K562 (cell line): ENCODE measurements around the gene CHMP4B. TPM values are rescaled to one million over a fixed set of nuclear protein-coding genes. Genes with fewer than 3 reads are reported as not detected.

Experiments used
- ATAC-seq: fragments of 200-7000 bp; cut with Tn5 transposase; 3 replicates; pipeline ENCODE4 v1.9.1; 2020; ENCODE audit warnings: moderate library complexity
- BruUV-seq: library from RNA; stranded (reverse); fragments of 400-500 nt; replicated peaks from 2 replicates; lab custom pipeline; 2021; lab: Mats Ljungman, UMichigan
- CTCF ChIA-PET: fragments of 300-600 bp; formaldehyde crosslinking; extraction: SDS; loops from one replicate; lab custom pipeline; 2021; ENCODE audit warnings: low intra/inter-chr PET ratio; lab: Yijun Ruan, JAX
- POLR2A ChIA-PET: fragments of 300-600, 350-650 bp; sonication (Branson Sonifier 250); formaldehyde crosslinking; extraction: SDS; loops from one replicate; lab custom pipeline; 2021; ENCODE audit warnings: antibody characterized with exemption, inconsistent platforms; lab: Yijun Ruan, JAX
- DNase-seq, 4 experiments: peaks; one replicate each; pipeline versions ENCODE4 v3.0.0 to v3.0.0-alpha.2; 2011 to 2018; ENCODE audit warnings: low spot score in 3 of 4, mixed read lengths in 3 of 4; ENCODE audit errors: extremely low read depth in 1 of 4
- FAIRE-seq: peaks from 2 replicates; lab custom pipeline; 2011; peaks lifted over from hg19 to GRCh38; lab: Jason Lieb, UNC
- H2AFZ ChIP-seq: 2 replicates; pipeline ENCODE4 v1.6.0; 2011; ENCODE audit warnings: low read depth, low read length, control low read depth, inconsistent platforms
- H3K27ac ChIP-seq: fragments of 200-600 bp; 3 replicates; pipeline ENCODE4 v1.8.0; 2011; ENCODE audit warnings: low read depth, mild to moderate bottlenecking, control low read depth, inconsistent platforms, low read length, moderate library complexity, mixed read lengths; ENCODE audit errors: extremely low read depth
- H3K27me3 ChIP-seq, 2 experiments: fragments of 300-600 bp in 1 of 2; 2 replicates in 1 of 2; 3 replicates in 1 of 2; pipeline versions ENCODE4 v1.6.0 to v1.8.0; 2011; ENCODE audit warnings: inconsistent platforms in 2 of 2, low read length in 2 of 2, mild to moderate bottlenecking in 1 of 2, mixed read lengths in 1 of 2, moderate library complexity in 1 of 2; ENCODE audit not compliant: control insufficient read depth in 2 of 2, insufficient read depth in 2 of 2
- H3K36me3 ChIP-seq: fragments of 300-600 bp; 3 replicates; pipeline ENCODE4 v1.8.0; 2011; ENCODE audit warnings: mild to moderate bottlenecking, low read length, inconsistent platforms; ENCODE audit not compliant: control insufficient read depth, insufficient read depth
- H3K4me1 ChIP-seq, 2 experiments: fragments of 200-600 bp in 1 of 2; replicated peaks in 1 of 2; 2 replicates in 1 of 2; 3 replicates in 1 of 2; pipeline versions ENCODE4 v1.5.1 to v1.8.0; 2011; ENCODE audit warnings: inconsistent platforms in 2 of 2, low read length in 2 of 2, mild to moderate bottlenecking in 1 of 2, mixed read lengths in 1 of 2, moderate library complexity in 1 of 2; ENCODE audit not compliant: control insufficient read depth in 2 of 2, insufficient read depth in 2 of 2
- H3K4me2 ChIP-seq: 2 replicates; pipeline ENCODE4 v1.6.1; 2011; ENCODE audit warnings: low read length, control low read depth, inconsistent platforms, mixed read lengths; ENCODE audit not compliant: insufficient read depth
- H3K4me3 ChIP-seq: fragments of 200-600 bp; sonication (generic), shearing (Covaris generic); 2 replicates; pipeline ENCODE4 v1.5.1; 2016; ENCODE audit warnings: control low read depth, inconsistent platforms
- H3K79me2 ChIP-seq: fragments of 200-600 bp; 3 replicates; pipeline ENCODE4 v1.8.0; 2011; ENCODE audit warnings: low read length, inconsistent platforms; ENCODE audit not compliant: control insufficient read depth, insufficient read depth
- H3K9ac ChIP-seq, 2 experiments: 2 replicates each; pipeline versions ENCODE4 v1.6.0 to v1.6.1; 2011; ENCODE audit warnings: low read depth in 2 of 2, low read length in 2 of 2, control low read depth in 1 of 2, inconsistent platforms in 1 of 2, mild to moderate bottlenecking in 1 of 2, mixed read lengths in 1 of 2; ENCODE audit not compliant: insufficient read depth in 1 of 2
- H3K9me1 ChIP-seq: one replicate; pipeline ENCODE4 v1.6.0; 2011; ENCODE audit warnings: inconsistent platforms, mild to moderate bottlenecking, low read length, moderate library complexity; ENCODE audit not compliant: control insufficient read depth, insufficient read depth
- H3K9me3 ChIP-seq: replicated peaks from 2 replicates; pipeline ENCODE4 v1.5.1; 2011; ENCODE audit warnings: low read depth, low read length, inconsistent platforms; ENCODE audit not compliant: control insufficient read depth, insufficient read depth
- H4K20me1 ChIP-seq: replicated peaks from 2 replicates; pipeline ENCODE4 v1.6.1; 2011; ENCODE audit warnings: low read length, inconsistent platforms, mixed read lengths; ENCODE audit not compliant: control insufficient read depth, insufficient read depth
- EP300 ChIP-seq: IDR thresholded peaks from 2 replicates; pipeline ENCODE4 v1.6.1; 2012; ENCODE audit warnings: low read length, improper control_type of control experiment
- FOS ChIP-seq: IDR thresholded peaks from 3 replicates; pipeline ENCODE4 v1.6.1; 2011; ENCODE audit not compliant: insufficient read length; ENCODE audit errors: extremely low read depth
- HDAC2 ChIP-seq: fragments of 450-650 bp; IDR thresholded peaks from 2 replicates; pipeline ENCODE4 v1.6.1; 2016; ENCODE audit warnings: mild to moderate bottlenecking
- HDAC6 ChIP-seq: IDR thresholded peaks from 2 replicates; pipeline ENCODE4 v1.6.1; 2012; ENCODE audit warnings: low read depth, mild to moderate bottlenecking, control low read depth, inconsistent platforms, low read length, moderate library complexity
- JUN ChIP-seq, 2 experiments: sonication (generic) in 1 of 2; formaldehyde crosslinking in 1 of 2; IDR thresholded peaks; 2 replicates each; pipeline versions ENCODE4 v1.6.1 to v1.8.0; 2012 to 2022; ENCODE audit warnings: borderline replicate concordance in 2 of 2, mild to moderate bottlenecking in 2 of 2, improper control_type of control experiment in 1 of 2, low read depth in 1 of 2, low read length in 1 of 2, missing genetic modification reagents in 1 of 2
- KLF1 ChIP-seq: fragments of 450-650 bp; IDR thresholded peaks from 2 replicates; pipeline ENCODE4 v1.6.1; 2016; ENCODE audit warnings: missing genetic modification characterization, missing compliant biosample characterization
- MTF1 ChIP-seq: fragments of 250-450 bp; sonication (Bioruptor Pico); IDR thresholded peaks from 2 replicates; pipeline ENCODE4 v1.9.0; 2021; ENCODE audit warnings: moderate library complexity, mild to moderate bottlenecking, inconsistent platforms, borderline replicate concordance
- NBN ChIP-seq: fragments of 450-650 bp; IDR thresholded peaks from 2 replicates; pipeline ENCODE4 v1.6.1; 2016; ENCODE audit warnings: low read depth, mild to moderate bottlenecking
- PTBP1 ChIP-seq: fragments of 200-400 bp; formaldehyde crosslinking; IDR thresholded peaks from 2 replicates; pipeline ENCODE4 v1.6.1; 2017; ENCODE audit warnings: low read depth, low read length
- SMARCC2 ChIP-seq: fragments of 450-650 bp; IDR thresholded peaks from 2 replicates; pipeline ENCODE4 v1.6.1; 2017; ENCODE audit warnings: antibody characterized with exemption, moderate library complexity, mild to moderate bottlenecking, low read depth
- U2AF2 ChIP-seq: fragments of 200-400 bp; formaldehyde crosslinking; optimal IDR thresholded peaks from 2 replicates; pipeline ENCODE3; 2017; ENCODE audit warnings: low read depth, mild to moderate bottlenecking, low read length
- ZNF143 ChIP-seq: sonication (generic); formaldehyde crosslinking; IDR thresholded peaks from 2 replicates; pipeline ENCODE4 v1.9.0; 2022; ENCODE audit warnings: mild to moderate bottlenecking, missing genetic modification reagents
- WGBS: fragments of 100-300 bp; shearing (Covaris generic); methylation state at CpG from one replicate; pipeline ENCODE4 v1.1.6; 2016; ENCODE audit warnings: low coverage, mixed read lengths; ENCODE audit not compliant: insufficient coverage; ENCODE audit errors: missing lambda C conversion rate; 5-methylcytosine and 5-hydroxymethylcytosine counted together
- in situ Hi-C: fragments of 300-500 bp; cut with MboI; formaldehyde crosslinking; loops from 4 replicates; pipeline ENCODE4 v1.15.0; 2018; ENCODE audit warnings: inconsistent platforms, mixed read lengths
- intact Hi-C: fragments of 100-400 bp; cut with micrococcal nuclease; formaldehyde crosslinking; loops from 2 replicates; pipeline ENCODE4 v1.14.2; 2022
- polyA plus RNA-seq, 8 experiments: library from polyadenylated mRNA; depleted of rRNA in 4 of 8; stranded (reverse) in 5 of 8; unstranded in 3 of 8; fragments of >200 nt; fragmentation: Nextera tagmentation in 2 of 8; fragmentation: Illumina TruSeq in 1 of 8; extraction: Ambion mirVana in 2 of 8; extraction: Trizol in 1 of 8; gene quantifications; 2 replicates each; pipeline versions ENCODE4 v1.2.1 to v1.2.3, GENCODE V29; 2011 to 2014; ENCODE audit warnings: inconsistent platforms in 1 of 8, missing spikeins in 1 of 8
- total RNA-seq, 7 experiments: library from RNA; depleted of rRNA in 6 of 7; stranded (reverse); fragments of >200 nt in 6 of 7; fragmentation: Illumina TruSeq in 2 of 7; extraction: Trizol in 2 of 7; gene quantifications; 2 replicates each; pipeline versions ENCODE4 v1.2.1 to v1.2.3, GENCODE V29; 2011 to 2021; ENCODE audit warnings: low replicate concordance in 1 of 7
- TF ChIP-seq, protein P1 (sequence below): fragments of 250-450 bp; sonication (Bioruptor Pico); IDR thresholded peaks from 2 replicates; pipeline ENCODE4 v1.4.0; 2020; ENCODE audit warnings: mild to moderate bottlenecking, moderate library complexity
- TF ChIP-seq, protein P2 (sequence below): sonication (generic); formaldehyde crosslinking; IDR thresholded peaks from 2 replicates; pipeline ENCODE4 v1.8.0; 2022; ENCODE audit warnings: missing genetic modification reagents, mild to moderate bottlenecking, borderline replicate concordance

Gene CHMP4B
- total and polyA plus RNA-seq, 9 of the 15 experiments (the other 6 are each of a cell fraction or from before 2014, with no cell fraction given): 1.8 to 64.7 (median 31.8) TPM

DNA sequence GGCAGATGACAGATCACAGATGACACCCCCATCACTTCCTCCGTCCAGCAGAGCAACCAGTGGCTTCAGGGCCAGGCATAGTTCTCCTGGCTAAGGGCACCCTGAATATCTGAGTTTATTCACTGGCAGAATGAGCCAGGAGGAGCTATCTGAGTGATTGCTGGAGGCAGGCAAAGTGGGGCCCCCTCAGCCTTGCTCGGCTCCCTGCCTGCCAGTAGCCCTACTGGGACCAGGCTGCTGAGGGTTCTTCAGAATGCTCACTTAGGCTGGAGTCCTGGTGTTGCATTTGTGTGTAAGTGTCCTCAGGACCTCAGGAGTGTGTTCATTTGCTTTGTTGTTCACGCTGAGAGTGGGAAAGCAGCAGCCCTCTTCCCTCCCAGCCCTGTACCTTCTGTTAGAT is 31.2 kb downstream of the CHMP4B start:
- BruUV-seq: no TSS peak
- Histone ChIP-seq H3K4me1 (peaks cover 14 to 42% of the 10 kb centered on the region in 2 experiments; a peak in 4 of 5 replicates), H3K27me3 (no peaks in the 10 kb centered on the region), H3K4me2 (no peak overlapping the region), H3K9me1 (peaks cover 8% of the 10 kb centered on the region), H3K9me3 (no peaks in the 10 kb centered on the region), H4K20me1 (peaks cover 45% of the 10 kb centered on the region), H3K36me3 (no peaks in the 10 kb centered on the region), H2AFZ (no peak overlapping the region), H3K4me3 (no peak overlapping the region), H3K27ac (no peak overlapping the region), H3K79me2 (peaks cover 66% of the 10 kb centered on the region), H3K9ac (no peak overlapping the region)
- TF ChIP-seq FOS (no peak), JUN (IDR thresholded peaks at IDR 0.05; ENCODE audit: borderline replicate concordance, low read depth, low read length) (no peak), JUN (CRISPR knock-in tag; IDR thresholded peaks at IDR 0.05; ENCODE audit: borderline replicate concordance) (no peak), U2AF2 (no peak), KLF1 (tag) (no peak), NBN (no peak), EP300 (no peak), PTBP1 (no peak), ZNF143 (CRISPR knock-in tag) (no peak), SMARCC2 (no peak), HDAC6 (no peak), MTF1 (CRISPR knock-in tag) (no peak), HDAC2 (no peak)
- TF ChIP-seq, protein P1, sequence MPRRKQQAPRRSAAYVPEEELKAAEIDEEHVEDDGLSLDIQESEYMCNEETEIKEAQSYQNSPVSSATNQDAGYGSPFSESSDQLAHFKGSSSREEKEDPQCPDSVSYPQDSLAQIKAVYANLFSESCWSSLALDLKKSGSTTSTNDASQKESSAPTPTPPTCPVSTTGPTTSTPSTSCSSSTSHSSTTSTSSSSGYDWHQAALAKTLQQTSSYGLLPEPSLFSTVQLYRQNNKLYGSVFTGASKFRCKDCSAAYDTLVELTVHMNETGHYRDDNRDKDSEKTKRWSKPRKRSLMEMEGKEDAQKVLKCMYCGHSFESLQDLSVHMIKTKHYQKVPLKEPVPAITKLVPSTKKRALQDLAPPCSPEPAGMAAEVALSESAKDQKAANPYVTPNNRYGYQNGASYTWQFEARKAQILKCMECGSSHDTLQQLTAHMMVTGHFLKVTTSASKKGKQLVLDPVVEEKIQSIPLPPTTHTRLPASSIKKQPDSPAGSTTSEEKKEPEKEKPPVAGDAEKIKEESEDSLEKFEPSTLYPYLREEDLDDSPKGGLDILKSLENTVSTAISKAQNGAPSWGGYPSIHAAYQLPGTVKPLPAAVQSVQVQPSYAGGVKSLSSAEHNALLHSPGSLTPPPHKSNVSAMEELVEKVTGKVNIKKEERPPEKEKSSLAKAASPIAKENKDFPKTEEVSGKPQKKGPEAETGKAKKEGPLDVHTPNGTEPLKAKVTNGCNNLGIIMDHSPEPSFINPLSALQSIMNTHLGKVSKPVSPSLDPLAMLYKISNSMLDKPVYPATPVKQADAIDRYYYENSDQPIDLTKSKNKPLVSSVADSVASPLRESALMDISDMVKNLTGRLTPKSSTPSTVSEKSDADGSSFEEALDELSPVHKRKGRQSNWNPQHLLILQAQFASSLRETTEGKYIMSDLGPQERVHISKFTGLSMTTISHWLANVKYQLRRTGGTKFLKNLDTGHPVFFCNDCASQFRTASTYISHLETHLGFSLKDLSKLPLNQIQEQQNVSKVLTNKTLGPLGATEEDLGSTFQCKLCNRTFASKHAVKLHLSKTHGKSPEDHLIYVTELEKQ (CRISPR knock-in tag): no peak
- TF ChIP-seq, protein P2, sequence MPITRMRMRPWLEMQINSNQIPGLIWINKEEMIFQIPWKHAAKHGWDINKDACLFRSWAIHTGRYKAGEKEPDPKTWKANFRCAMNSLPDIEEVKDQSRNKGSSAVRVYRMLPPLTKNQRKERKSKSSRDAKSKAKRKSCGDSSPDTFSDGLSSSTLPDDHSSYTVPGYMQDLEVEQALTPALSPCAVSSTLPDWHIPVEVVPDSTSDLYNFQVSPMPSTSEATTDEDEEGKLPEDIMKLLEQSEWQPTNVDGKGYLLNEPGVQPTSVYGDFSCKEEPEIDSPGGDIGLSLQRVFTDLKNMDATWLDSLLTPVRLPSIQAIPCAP (CRISPR knock-in tag): no peak
- FAIRE-seq (no peak), ATAC-seq (no peak), DNase-seq (no peak)
- WGBS: 66% methylated on average over 3 of the region's 3 CpGs
- in situ Hi-C loops: no loop called here
- CTCF ChIA-PET: no interaction called here
- intact Hi-C loops: no loop called here
- POLR2A ChIA-PET: interaction anchor here (1.3 kb wide), 1 partner anchor 12 kb away, joined by 4 read pairs; no protein-coding TSS in a partner anchor
